ENCODE results near the gene PTPN3. TPM values are rescaled to one million over a fixed set of nuclear protein-coding genes. Genes with fewer than 3 reads are reported as not detected.
"Not testable (repeated sequence)": the region's sequence is repeated elsewhere in the genome, so short reads cannot be mapped to it uniquely, and the experiment has no call there.

PTPN3 gene
- total RNA-seq, 1 donor from 2014 or later: 1.1 TPM

DNA sequence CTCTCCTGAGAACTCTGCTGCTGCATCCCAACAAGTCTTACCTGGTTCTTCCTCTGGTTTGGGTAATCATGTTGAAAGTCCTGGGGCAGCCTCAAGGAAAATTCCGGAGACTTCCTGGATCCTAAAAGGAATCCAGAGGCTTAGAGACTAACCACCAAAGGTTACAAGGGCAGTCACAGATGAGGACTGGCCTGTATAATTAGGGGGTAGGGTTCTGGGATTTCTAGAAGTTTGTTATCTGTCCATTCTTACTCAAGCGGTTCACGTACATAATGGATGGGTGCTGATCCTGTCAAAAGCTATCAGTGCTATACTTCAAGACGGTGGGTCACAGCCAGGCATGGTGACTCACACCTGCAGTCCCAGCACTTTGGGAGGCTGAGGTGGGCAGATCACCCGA, 125.9 kb downstream of the PTPN3 start:
- Mint-ChIP-seq H3K9me3 (peaks cover 9% of the 10 kb centered on the region), H3K4me3 (no peak overlapping the region), H3K27me3 (ENCODE audit: low read depth) (no peaks in the 10 kb centered on the region), H3K4me1 (no peaks in the 10 kb centered on the region), H3K27ac (ENCODE audit: unreplicated experiment) (no peak overlapping the region), H3K36me3 (ENCODE audit: low read depth) (peaks cover 4% of the 10 kb centered on the region)
- TF ChIP-seq, protein P1, sequence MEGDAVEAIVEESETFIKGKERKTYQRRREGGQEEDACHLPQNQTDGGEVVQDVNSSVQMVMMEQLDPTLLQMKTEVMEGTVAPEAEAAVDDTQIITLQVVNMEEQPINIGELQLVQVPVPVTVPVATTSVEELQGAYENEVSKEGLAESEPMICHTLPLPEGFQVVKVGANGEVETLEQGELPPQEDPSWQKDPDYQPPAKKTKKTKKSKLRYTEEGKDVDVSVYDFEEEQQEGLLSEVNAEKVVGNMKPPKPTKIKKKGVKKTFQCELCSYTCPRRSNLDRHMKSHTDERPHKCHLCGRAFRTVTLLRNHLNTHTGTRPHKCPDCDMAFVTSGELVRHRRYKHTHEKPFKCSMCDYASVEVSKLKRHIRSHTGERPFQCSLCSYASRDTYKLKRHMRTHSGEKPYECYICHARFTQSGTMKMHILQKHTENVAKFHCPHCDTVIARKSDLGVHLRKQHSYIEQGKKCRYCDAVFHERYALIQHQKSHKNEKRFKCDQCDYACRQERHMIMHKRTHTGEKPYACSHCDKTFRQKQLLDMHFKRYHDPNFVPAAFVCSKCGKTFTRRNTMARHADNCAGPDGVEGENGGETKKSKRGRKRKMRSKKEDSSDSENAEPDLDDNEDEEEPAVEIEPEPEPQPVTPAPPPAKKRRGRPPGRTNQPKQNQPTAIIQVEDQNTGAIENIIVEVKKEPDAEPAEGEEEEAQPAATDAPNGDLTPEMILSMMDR (conservative IDR thresholded peaks at IDR 0.05): no peak
- no peak for DNase-seq (ENCODE audit: low read depth, low spot score)

DNA sequence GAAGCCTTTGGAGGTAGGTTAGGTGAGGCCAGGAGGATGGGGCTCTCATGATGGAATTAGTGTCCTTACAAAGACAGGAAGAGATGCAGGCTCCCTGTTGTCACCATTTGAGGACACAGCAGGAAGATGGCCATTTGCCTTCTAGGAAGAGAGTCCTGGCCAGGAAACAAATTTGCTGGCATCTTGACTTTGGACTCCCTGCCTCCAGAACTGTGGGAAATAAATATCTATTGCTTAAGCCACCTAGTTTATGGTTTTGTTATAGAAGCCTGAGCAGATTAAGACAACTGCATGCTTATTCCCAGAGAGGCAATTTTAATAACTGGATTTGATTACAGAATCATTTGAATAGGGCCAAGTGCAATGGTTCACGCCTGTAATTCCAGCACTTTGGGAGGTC, 126.7 kb downstream of the PTPN3 start:
- peaks cover 9% of the 10 kb centered on the region for H3K9me3 Mint-ChIP-seq
- H3K27me3 Mint-ChIP-seq (ENCODE audit: low read depth): no peaks in the 10 kb centered on the region
- H3K27ac Mint-ChIP-seq (ENCODE audit: unreplicated experiment): no peak overlapping the region
- TF ChIP-seq, protein P1 (conservative IDR thresholded peaks at IDR 0.05): no peak
- H3K4me3 Mint-ChIP-seq: no peak overlapping the region
- peaks cover 4% of the 10 kb centered on the region for H3K36me3 Mint-ChIP-seq (ENCODE audit: low read depth)
- DNase-seq (ENCODE audit: low read depth, low spot score): no peak
- H3K4me1 Mint-ChIP-seq: no peaks in the 10 kb centered on the region

DNA sequence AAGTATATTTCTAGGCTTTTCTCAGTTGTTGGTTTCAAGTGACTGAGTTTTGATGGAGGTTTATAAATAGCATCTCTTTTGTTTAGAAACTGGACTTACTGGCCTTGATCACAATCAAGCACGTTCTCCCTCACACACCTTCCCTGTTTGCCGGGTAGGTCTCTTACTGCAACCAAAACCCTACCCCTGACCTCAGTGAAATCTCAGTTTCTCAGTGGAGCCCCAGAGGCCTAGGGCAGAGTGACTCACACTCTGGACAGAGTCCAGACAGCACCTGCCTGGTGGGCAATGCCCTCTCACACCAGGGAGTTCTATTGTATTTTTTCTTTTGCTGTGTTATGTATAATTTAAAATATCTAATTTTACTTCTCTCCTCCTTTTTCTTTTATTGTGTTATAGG, 128.8 kb downstream of the PTPN3 start:
- peaks cover 4% of the 10 kb centered on the region for H3K36me3 Mint-ChIP-seq (ENCODE audit: low read depth)
- H3K4me3 Mint-ChIP-seq: no peak overlapping the region
- no peaks in the 10 kb centered on the region for H3K4me1 Mint-ChIP-seq
- DNase-seq (ENCODE audit: low read depth, low spot score): no peak
- peaks cover 9% of the 10 kb centered on the region for H3K9me3 Mint-ChIP-seq
- TF ChIP-seq, protein P1 (conservative IDR thresholded peaks at IDR 0.05): no peak
- no peaks in the 10 kb centered on the region for H3K27me3 Mint-ChIP-seq (ENCODE audit: low read depth)
- no peak overlapping the region for H3K27ac Mint-ChIP-seq (ENCODE audit: unreplicated experiment)

DNA sequence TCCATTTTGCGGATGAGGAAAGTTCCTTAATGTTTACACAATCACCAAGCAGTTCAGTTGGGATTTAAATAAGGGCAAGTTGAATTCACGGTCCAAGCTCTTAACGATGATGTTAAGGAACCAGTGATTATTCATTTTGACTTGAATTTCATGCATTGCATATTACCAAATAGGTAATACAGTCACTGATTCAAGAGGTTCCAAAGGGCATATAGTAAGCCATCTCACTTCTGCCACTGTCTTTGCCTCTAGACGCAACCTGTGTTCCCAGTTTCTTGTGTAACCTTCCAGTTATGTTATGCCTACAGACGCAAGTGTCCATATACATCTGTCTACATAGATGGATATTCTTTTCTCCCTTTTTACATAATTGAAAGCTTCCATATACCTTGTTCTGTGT, 137.3 kb downstream of the PTPN3 start:
- H3K4me1 Mint-ChIP-seq: no peaks in the 10 kb centered on the region
- no peak overlapping the region for H3K4me3 Mint-ChIP-seq
- no peak overlapping the region for H3K27ac Mint-ChIP-seq (ENCODE audit: unreplicated experiment)
- H3K27me3 Mint-ChIP-seq (ENCODE audit: low read depth): peaks cover 8% of the 10 kb centered on the region
- no peaks in the 10 kb centered on the region for H3K9me3 Mint-ChIP-seq
- H3K36me3 Mint-ChIP-seq (ENCODE audit: low read depth): no peaks in the 10 kb centered on the region
- TF ChIP-seq, protein P1 (conservative IDR thresholded peaks at IDR 0.05): no peak
- DNase-seq (ENCODE audit: low read depth, low spot score): no peak

DNA sequence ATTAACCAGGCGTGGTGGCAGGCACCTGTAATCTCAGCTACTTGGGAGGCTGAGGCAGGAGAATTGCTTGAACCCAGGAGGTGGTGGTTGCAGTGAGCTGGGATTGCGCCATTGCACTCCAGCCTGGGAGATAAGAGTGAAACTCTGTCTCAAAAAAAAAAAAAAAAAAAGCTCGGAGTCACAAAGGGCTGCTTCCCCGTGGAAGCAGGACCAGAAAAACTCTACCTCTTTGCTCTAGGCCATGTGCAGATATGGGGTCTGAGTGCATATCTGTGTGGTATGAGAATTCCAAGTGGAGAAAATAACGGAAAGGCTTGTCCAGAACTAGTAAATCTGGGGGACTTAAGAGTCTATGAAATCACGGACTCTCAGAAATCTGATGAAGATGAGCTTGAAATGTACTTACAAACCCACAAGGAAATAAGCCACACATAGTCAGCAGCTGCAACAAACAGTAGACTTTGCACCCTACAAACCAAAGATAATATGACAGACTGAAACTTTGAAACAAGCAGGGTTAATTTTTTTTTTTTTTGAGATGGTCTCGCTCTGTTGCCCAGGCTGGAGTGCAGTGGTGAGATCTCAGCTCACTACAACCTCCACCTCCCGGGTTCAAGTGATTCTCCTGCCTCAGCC, 139.0 kb downstream of the PTPN3 start:
- H3K4me3 Mint-ChIP-seq; H3K36me3 Mint-ChIP-seq (ENCODE audit: low read depth); DNase-seq (ENCODE audit: low read depth, low spot score); H3K4me1 Mint-ChIP-seq; H3K9me3 Mint-ChIP-seq; H3K27me3 Mint-ChIP-seq (ENCODE audit: low read depth); H3K27ac Mint-ChIP-seq (ENCODE audit: unreplicated experiment): not testable (repeated sequence)

DNA sequence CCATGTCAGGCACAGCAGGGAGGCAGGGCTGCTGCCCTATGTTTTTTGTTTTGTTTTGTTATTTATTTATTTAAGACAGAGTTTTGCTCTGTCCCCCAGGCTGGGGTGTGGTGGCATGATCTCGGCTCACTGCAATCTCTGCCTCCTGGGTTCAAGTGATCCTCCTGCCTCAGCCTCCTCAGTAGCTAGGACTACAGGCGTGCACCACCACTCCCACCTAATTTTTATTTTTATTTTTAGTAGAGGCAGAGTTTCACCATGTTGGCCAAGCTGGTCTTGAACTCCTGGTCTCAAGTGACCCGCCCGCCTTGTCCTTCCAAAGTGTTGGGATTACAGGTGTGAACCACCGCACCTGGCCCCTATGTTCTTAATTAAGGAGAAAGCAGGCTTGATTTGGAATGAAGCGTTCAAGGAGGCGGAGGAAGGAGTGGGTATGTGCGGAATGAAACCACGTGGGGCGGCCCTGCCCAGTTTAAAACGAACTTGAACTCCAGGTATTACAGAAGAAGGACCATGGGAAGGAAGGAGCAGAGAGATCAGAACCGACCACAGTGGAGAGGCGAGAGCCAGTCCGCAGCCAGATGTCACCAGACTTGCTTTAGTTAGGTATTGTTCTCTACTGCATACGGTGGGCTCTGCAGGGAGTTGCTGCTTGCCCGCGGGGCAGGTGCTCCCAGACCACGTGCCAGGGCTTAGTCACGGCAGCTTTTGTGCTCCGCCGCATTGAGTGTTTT, 142.4 kb downstream of the PTPN3 start:
- Mint-ChIP-seq H3K27me3 (ENCODE audit: low read depth) (peaks cover 10% of the 10 kb centered on the region), H3K36me3 (ENCODE audit: low read depth) (no peaks in the 10 kb centered on the region), H3K4me3 (no peak overlapping the region), H3K27ac (ENCODE audit: unreplicated experiment) (no peak overlapping the region), H3K9me3 (no peaks in the 10 kb centered on the region), H3K4me1 (no peaks in the 10 kb centered on the region)
- TF ChIP-seq, protein P1 (conservative IDR thresholded peaks at IDR 0.05): no peak
- DNase-seq (ENCODE audit: low read depth, low spot score): no peak

All from neural crest cell (in vitro differentiated cells).